GM12801 (cell line): ENCODE results near the gene MBOAT2.

Source experiments
- TF ChIP-seq, protein P1 (sequence below): IDR thresholded peaks from one replicate; pipeline ENCODE4 v1.5.1; 2011; ENCODE audit warnings: control low read depth; ENCODE audit not compliant: insufficient read length; ENCODE audit errors: extremely low read depth

The MBOAT2 gene, protein sequence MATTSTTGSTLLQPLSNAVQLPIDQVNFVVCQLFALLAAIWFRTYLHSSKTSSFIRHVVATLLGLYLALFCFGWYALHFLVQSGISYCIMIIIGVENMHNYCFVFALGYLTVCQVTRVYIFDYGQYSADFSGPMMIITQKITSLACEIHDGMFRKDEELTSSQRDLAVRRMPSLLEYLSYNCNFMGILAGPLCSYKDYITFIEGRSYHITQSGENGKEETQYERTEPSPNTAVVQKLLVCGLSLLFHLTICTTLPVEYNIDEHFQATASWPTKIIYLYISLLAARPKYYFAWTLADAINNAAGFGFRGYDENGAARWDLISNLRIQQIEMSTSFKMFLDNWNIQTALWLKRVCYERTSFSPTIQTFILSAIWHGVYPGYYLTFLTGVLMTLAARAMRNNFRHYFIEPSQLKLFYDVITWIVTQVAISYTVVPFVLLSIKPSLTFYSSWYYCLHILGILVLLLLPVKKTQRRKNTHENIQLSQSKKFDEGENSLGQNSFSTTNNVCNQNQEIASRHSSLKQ

DNA sequence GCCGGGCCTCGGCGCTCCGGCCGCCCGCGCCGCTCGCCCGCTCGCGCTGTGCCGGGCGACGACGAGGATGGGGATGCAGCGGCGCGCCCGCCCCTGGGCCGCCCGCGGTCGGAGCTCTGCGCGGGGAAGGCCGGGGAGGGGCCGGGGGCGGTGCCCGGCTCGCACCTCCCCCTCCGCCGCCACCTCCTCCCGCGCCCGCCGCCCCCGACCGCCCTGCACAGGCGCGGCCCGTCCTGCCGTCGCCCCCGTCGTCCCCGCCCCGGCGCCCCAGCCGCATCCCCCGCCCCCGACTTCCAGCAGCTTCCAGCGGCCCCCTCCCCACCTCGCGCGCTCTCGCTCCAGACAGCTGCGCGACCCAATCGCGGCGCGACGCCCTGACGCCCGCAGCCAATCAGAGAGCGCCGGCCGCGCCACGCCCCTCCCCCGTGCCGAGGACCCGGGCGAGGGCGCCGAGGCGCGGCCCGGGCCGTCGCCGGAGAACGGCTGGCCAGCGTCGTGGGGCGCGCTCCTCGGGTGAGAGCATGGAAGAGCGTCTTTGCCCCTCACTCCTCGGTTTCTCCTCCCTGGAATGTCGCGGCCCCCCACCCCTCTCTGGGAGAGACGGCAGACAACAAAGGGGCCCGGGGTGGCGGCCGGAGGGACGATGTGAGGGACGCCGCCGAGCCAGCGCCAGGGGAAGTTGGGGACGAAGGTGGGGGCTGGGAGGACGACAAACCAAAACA, at the start of gene MBOAT2:
MBOAT2 (minus strand) TSS at position 69 of the 722 bp plus-strand sequence. CDS start 70 bp downstream, outside the sequence.
- TF ChIP-seq, protein P1, sequence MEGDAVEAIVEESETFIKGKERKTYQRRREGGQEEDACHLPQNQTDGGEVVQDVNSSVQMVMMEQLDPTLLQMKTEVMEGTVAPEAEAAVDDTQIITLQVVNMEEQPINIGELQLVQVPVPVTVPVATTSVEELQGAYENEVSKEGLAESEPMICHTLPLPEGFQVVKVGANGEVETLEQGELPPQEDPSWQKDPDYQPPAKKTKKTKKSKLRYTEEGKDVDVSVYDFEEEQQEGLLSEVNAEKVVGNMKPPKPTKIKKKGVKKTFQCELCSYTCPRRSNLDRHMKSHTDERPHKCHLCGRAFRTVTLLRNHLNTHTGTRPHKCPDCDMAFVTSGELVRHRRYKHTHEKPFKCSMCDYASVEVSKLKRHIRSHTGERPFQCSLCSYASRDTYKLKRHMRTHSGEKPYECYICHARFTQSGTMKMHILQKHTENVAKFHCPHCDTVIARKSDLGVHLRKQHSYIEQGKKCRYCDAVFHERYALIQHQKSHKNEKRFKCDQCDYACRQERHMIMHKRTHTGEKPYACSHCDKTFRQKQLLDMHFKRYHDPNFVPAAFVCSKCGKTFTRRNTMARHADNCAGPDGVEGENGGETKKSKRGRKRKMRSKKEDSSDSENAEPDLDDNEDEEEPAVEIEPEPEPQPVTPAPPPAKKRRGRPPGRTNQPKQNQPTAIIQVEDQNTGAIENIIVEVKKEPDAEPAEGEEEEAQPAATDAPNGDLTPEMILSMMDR: no peak

DNA sequence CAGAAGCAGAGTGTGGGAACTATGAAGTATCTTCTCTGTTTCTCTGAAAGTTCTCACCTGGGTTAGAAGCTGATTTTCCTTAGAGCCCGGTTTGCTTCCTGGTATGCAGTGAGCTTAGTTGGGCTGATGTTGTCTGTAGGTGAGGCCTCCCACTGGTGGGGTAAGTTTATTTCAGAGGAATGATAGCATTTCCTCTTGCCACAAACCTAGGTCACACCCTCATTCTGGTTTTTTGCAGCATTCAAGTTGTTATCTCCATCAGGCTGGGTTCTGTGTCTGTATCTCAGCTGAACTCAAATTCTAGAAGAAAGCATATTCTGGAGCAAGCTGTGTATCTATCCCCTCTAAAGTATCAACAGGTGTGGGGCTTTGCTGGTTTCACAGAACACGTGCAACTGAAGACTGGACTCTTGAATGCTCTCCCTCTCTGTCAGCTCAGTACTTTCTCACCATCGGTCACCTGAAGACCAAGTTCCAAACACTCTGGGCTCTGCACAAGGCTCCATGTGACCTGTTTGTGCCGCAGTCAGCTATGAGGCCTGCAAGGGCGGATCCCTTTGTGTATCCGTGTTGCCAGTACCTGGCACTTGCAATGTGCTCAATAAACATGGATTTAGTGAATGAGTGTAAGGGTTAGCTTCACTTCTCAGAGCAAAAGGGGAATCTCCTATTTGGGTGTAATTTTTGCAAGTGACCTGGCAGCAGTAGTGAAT, 49.5 kb upstream of the MBOAT2 start:
- TF ChIP-seq, protein P1: no peak

DNA sequence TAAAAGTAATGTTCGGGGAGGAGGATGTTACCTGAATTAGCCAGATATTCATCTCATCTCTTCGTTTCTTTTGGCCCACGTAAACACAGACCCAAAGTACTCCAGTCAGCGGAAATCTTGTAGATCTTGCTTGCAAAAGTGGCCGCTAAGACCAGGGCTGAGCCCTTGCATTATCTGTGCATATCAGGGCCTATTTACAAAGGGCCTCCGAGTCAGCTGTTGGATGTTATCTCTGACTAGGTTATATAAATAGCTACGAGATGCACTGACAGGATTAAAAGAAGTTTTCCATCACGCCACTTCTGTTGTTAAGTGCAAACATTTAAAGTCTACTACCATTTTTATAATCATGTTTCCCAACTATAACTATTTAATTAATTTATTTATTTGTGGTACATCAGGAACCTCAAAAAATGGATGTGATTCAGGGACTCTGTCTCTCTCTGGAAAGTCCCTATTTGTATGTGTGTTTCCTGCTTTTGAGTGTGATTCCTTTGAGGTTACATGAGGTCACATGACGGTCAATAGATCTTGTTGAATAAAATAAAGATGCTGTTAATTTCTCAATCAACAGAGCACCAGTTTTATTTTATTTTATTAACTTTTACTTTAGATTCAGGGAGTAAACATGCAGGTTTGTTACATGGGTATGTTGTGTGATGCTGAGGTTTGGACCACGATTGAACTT, 46.8 kb upstream of the MBOAT2 start:
- TF ChIP-seq, protein P1: no peak

DNA sequence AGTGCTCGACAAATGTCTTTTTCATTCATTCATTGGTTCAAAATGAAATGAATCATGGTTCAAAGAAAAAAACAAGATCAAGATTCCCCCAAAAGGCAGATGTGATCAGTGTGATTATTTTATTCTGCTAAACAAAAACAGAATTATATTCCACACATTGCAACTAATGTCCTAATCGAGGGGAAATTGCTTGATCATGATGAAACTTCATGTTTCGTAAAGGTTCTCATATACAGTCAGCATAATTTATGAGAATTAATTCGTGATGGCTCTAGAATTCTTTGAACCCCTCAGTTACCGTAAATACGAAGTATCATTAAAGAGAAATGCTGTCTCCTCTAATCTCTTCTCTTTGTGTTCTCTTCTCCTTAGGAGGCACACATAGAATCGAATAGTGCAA, 42.1 kb upstream of the MBOAT2 start:
- TF ChIP-seq, protein P1: no peak

DNA sequence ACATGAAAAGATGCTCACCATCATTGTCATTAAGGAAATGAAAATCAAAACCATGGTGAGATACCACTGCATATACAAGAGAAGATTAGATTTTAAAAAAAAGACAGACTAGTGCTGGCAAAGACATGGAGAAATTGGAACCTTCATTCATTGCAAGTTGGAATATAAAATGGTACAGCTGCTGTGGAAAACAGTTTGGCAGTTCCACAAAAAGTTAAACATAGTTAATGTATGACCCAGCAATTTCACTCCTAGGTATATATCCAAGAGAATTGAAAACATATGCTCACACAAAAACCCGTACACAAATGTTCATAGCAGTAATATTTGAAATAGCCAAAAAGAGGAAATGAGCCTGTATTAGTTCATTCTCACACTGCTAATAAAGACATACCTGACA, 33.7 kb upstream of the MBOAT2 start:
- TF ChIP-seq, protein P1: no peak

DNA sequence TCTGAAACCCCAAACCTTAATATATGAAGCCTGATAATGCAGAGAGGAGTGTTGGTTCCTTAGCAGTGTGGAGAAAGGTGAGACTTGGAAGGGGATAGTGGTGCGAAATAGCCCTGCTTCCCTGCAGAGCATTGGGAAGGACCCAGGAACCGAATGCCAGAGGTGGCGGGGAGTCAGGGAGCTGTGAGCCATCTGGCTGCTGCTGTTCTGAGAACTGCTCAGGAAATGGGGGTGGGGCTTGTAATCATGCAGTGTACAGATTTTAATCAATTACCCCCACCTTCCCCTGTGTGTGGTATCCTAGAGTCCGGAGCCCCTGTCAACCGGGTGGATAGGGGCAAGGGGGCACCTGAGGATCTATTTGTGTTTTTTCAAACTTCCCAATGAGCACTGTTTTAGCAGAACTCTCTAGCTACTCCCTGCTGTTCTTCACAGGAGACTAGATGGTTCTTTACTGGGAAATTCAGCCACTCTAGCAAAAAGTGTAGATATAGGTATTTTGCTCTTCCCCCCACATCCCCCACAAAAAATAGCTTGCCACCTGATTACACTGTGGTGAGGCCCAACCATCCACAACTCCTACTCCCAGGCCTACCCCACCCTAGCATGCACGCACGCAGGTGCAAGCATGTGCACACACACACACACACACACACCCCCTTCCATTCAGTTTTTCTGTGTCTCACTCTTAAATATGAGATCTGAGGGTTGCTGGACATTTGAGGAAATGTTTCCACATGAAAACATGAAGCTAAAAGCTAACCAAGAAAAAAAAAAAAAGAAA, 30.1 kb upstream of the MBOAT2 start:
- TF ChIP-seq, protein P1: no peak
